PC-9 (cell line): ENCODE measurements around the gene UXS1. TPM values are rescaled to one million over a fixed set of nuclear protein-coding genes. Genes with fewer than 3 reads are reported as not detected.

Experiments used
- BruUV-seq: library from RNA; stranded (reverse); fragments of 400-500 nt; replicated peaks from 2 replicates; lab custom pipeline; 2021; lab: Mats Ljungman, UMichigan
- CTCF ChIA-PET: fragments of 300-600 bp; sonication (Branson Sonifier 250); formaldehyde crosslinking; loops from one replicate; lab custom pipeline; 2022; ENCODE audit warnings: antibody characterized with exemption; lab: Charles Lee
- POLR2A ChIA-PET: fragments of 300-600 bp; sonication (Branson Sonifier 250); formaldehyde crosslinking; loops from one replicate; lab custom pipeline; 2022; ENCODE audit warnings: antibody characterized with exemption; ENCODE audit not compliant: unreplicated experiment; lab: Charles Lee
- DNase-seq, 2 experiments: peaks; one replicate each; pipeline versions ENCODE4 v3.0.0 to v3.0.0-alpha.2; 2015 to 2022; ENCODE audit warnings: mixed read lengths in 1 of 2
- H2AFZ ChIP-seq: fragments of 200-600 bp; sonication (generic); 2 replicates; pipeline ENCODE4 v1.8.1; 2017; ENCODE audit warnings: antibody characterized with exemption
- H3F3A ChIP-seq: fragments of 200-600 bp; sonication (generic); 2 replicates; pipeline ENCODE4 v1.8.1; 2017; ENCODE audit warnings: antibody characterized with exemption, mild to moderate bottlenecking, low read depth; ENCODE audit not compliant: insufficient read depth
- H3K27ac ChIP-seq: fragments of 200-600 bp; sonication (generic); 2 replicates; pipeline ENCODE4 v1.6.1; 2016; ENCODE audit warnings: mixed run types
- H3K27me3 ChIP-seq: fragments of 200-600 bp; sonication (generic); 2 replicates; pipeline ENCODE4 v1.6.1; 2016; ENCODE audit warnings: low read depth, mixed run types; ENCODE audit not compliant: insufficient read depth
- H3K36me3 ChIP-seq: fragments of 200-600 bp; sonication (generic); 2 replicates; pipeline ENCODE4 v1.6.1; 2016; ENCODE audit warnings: low read depth, mixed run types
- H3K4me1 ChIP-seq: fragments of 200-600 bp; sonication (generic); replicated peaks from 2 replicates; pipeline ENCODE4 v1.6.1; 2016; ENCODE audit warnings: mixed run types; ENCODE audit not compliant: insufficient read depth
- H3K4me2 ChIP-seq: fragments of 200-600 bp; sonication (generic); 2 replicates; pipeline ENCODE4 v1.6.1; 2017; ENCODE audit warnings: mixed run types
- H3K4me3 ChIP-seq: fragments of 200-600 bp; sonication (generic); 2 replicates; pipeline ENCODE4 v1.6.1; 2016; ENCODE audit warnings: mixed run types
- H3K79me2 ChIP-seq: fragments of 200-600 bp; sonication (generic); 2 replicates; pipeline ENCODE4 v1.6.1; 2017; ENCODE audit warnings: low read depth, mixed run types
- H3K9me2 ChIP-seq: fragments of 200-600 bp; sonication (generic); 2 replicates; pipeline ENCODE4 v1.8.1; 2017; ENCODE audit warnings: mild to moderate bottlenecking; ENCODE audit not compliant: insufficient read depth
- H3K9me3 ChIP-seq: fragments of 200-600 bp; sonication (generic); 2 replicates; pipeline ENCODE4 v1.8.1; 2016; ENCODE audit warnings: low read depth; ENCODE audit not compliant: insufficient read depth
- H4K20me1 ChIP-seq: fragments of 200-600 bp; sonication (generic); 2 replicates; pipeline ENCODE4 v1.8.1; 2017; ENCODE audit not compliant: insufficient read depth
- EZH2 ChIP-seq: fragments of 200-600 bp; sonication (generic); IDR thresholded peaks from 2 replicates; pipeline ENCODE4 v1.8.0; 2017; ENCODE audit warnings: antibody characterized with exemption, low read depth
- intact Hi-C: fragments of 100-400 bp; cut with micrococcal nuclease; formaldehyde crosslinking; loops from one replicate; pipeline ENCODE4 v1.10.0; 2022; ENCODE audit not compliant: unreplicated experiment
- total RNA-seq: library from RNA; stranded (reverse); gene quantifications from 2 replicates; pipeline ENCODE4 v1.2.3, GENCODE V29; 2021
- TF ChIP-seq, protein P1 (sequence below): fragments of 200-600 bp; sonication (generic); conservative IDR thresholded peaks from 2 replicates; pipeline ENCODE4 v1.6.1; 2017; ENCODE audit warnings: mixed run types, antibody characterized with exemption, mild to moderate bottlenecking, moderate library complexity

Gene UXS1
- total RNA-seq, 1 experiment from 2014 or later = 65.6 TPM

DNA sequence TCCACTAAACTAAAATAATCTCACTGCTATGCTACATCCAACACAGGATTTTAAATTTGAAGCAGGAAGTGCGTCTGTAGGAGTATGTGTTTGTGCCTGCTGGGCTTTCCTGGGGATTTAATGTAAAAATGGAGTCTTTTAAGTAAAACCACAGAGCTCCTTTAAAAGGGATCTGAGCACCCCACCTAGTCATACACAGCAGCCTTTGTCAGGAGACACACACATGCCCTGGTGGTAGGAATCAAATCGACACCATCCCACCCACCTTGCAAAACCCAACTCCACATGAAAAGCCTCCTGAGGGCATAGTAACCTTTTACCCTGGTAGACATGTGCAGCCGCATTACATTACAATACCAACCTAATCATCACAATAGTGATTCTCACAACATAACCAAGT lies 29.1 kb downstream of the UXS1 start:
- no TSS peak for BruUV-seq
- H3K36me3 ChIP-seq = 0 out of 2 replicates have a peak, but pooled peaks cover 7% of the 10 kb centered on the region
- ChIA-PET POLR2A (no interaction called here), CTCF (no interaction called here)
- H3K4me2 ChIP-seq = no peak overlapping the region
- no peak overlapping the region for H3K4me3 ChIP-seq
- DNase-seq = no peak
- H3F3A ChIP-seq = peaks cover 31% of the 10 kb centered on the region
- no peaks in the 10 kb centered on the region for H3K9me2 ChIP-seq
- no peak overlapping the region for H3K27ac ChIP-seq
- H3K9me3 ChIP-seq = no peaks in the 10 kb centered on the region
- H3K4me1 ChIP-seq = peaks cover 49% of the 10 kb centered on the region
- H3K27me3 ChIP-seq = no peaks in the 10 kb centered on the region
- intact Hi-C loops = no loop called here
- no peak overlapping the region for H2AFZ ChIP-seq
- no peak for TF ChIP-seq EZH2
- TF ChIP-seq, protein P1, sequence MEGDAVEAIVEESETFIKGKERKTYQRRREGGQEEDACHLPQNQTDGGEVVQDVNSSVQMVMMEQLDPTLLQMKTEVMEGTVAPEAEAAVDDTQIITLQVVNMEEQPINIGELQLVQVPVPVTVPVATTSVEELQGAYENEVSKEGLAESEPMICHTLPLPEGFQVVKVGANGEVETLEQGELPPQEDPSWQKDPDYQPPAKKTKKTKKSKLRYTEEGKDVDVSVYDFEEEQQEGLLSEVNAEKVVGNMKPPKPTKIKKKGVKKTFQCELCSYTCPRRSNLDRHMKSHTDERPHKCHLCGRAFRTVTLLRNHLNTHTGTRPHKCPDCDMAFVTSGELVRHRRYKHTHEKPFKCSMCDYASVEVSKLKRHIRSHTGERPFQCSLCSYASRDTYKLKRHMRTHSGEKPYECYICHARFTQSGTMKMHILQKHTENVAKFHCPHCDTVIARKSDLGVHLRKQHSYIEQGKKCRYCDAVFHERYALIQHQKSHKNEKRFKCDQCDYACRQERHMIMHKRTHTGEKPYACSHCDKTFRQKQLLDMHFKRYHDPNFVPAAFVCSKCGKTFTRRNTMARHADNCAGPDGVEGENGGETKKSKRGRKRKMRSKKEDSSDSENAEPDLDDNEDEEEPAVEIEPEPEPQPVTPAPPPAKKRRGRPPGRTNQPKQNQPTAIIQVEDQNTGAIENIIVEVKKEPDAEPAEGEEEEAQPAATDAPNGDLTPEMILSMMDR = no peak
- peaks cover 51% of the 10 kb centered on the region; the same call in 1 of the 2 replicates for H3K79me2 ChIP-seq
- no peaks in the 10 kb centered on the region for H4K20me1 ChIP-seq

DNA sequence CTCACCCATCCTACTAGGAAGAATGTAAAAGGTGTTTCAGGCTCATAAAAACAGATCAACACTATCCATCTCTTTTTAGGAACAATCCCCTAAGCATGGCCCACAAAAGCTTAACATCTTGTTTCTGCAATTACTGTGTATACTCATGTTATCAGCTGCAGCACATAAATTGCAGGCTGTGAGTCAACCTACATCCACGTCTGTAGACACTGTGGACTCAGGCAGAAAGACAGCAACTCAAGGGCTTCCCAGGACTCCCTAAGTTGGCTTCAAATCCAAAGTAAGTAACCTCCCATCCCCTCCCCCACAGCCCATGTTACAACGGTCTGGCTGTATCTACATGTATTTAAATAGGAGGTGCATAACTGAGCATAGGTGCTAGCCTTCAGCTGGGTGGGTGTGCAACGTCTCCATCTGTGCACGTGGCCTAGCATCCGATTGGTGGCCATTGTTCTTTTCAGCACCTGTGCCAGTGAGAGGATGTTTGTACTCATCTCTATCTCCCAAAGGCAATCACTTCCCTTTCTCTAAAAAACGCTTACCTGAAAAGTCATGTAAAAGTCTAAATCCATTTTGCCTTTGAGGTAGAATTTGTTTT lies 30.1 kb downstream of the UXS1 start:
- intact Hi-C loops = no loop called here
- H3K4me2 ChIP-seq = peak overlapping the region; percentile 77
- ChIA-PET POLR2A (no interaction called here), CTCF (no interaction called here)
- no peaks in the 10 kb centered on the region for H3K9me2 ChIP-seq
- no peaks in the 10 kb centered on the region for H3K9me3 ChIP-seq
- TF ChIP-seq EZH2 = no peak
- TF ChIP-seq, protein P1 = no peak
- peaks cover 45% of the 10 kb centered on the region; the same call in 1 of the 2 replicates for H3K79me2 ChIP-seq
- no peaks in the 10 kb centered on the region for H3K27me3 ChIP-seq
- peaks cover 31% of the 10 kb centered on the region for H3F3A ChIP-seq
- no peak overlapping the region for H2AFZ ChIP-seq
- H3K4me1 ChIP-seq = peaks cover 49% of the 10 kb centered on the region
- peak overlapping the region; percentile 87 for H3K27ac ChIP-seq
- DNase-seq = no peak
- H3K4me3 ChIP-seq = peak overlapping the region; percentile 22; the same call in 1 of the 2 replicates
- no peaks in the 10 kb centered on the region for H4K20me1 ChIP-seq
- H3K36me3 ChIP-seq = 0 out of 2 replicates have a peak, but pooled peaks cover 10% of the 10 kb centered on the region
- no TSS peak for BruUV-seq

DNA sequence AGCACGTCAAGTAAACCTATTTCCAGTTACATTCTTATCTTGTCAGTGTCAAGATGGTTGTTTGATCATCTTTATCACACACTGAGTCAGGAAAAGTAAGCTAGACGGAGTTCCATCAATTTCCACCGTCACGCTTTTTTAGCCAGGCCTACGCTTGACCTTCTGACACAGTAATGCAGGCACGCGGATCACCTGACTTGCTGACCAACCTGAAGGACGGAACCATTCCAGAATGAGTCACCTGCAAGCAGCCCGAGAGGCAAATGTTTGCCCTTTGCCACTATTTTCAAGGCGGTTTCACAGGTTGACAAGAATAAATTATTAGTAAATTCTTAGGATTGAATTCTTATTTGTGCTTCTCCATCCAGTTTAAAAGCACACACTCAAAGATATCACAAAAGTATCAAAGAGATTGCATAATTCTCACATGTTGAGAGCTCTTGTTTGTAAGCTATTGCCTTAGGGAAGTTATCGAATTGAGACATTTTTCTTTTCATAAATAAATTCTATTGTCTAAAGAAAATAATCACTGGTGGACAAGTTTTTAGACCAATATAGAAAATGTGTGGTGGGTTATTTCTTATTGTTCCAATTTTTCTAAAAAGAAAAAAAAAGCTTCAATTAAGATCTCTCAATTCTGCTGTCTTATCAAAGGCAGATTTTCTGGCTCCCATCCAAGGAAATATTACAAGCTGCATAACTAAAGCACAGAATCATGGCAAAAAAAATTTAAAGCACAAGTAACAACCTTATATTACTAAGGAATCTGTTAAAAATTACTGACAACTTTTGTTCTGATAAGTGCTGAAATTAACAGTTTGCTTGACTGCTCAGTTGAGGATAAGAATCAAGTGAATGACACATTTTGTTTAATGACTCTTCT lies 31.9 kb downstream of the UXS1 start:
- no peaks in the 10 kb centered on the region for H3K9me3 ChIP-seq
- BruUV-seq = no TSS peak
- peak overlapping the region; percentile 77 for H3K4me2 ChIP-seq
- H3K9me2 ChIP-seq = no peaks in the 10 kb centered on the region
- ChIA-PET CTCF (no interaction called here), POLR2A (interaction anchor here (0.6 to 0.8 kb wide), 2 partner anchors 36 to 47 kb away, joined by 5 to 8 read pairs; no protein-coding TSS in a partner anchor)
- peak; percentile 80 to 97 for DNase-seq
- TF ChIP-seq EZH2 = no peak
- TF ChIP-seq, protein P1 = no peak
- H4K20me1 ChIP-seq = no peaks in the 10 kb centered on the region
- H3K27me3 ChIP-seq = no peaks in the 10 kb centered on the region
- H3K27ac ChIP-seq = peak overlapping the region; percentile 87
- peak overlapping the region; percentile 42 for H3K4me3 ChIP-seq
- peaks cover 31% of the 10 kb centered on the region for H3F3A ChIP-seq
- peaks cover 17% of the 10 kb centered on the region for H3K36me3 ChIP-seq
- H3K4me1 ChIP-seq = peaks cover 49% of the 10 kb centered on the region
- no peak overlapping the region; the same call in 1 of the 2 replicates for H2AFZ ChIP-seq
- intact Hi-C loops = loop anchor here (1.0 kb wide), 2 partner anchors 31 to 48 kb away; no protein-coding TSS in a partner anchor
- peaks cover 37% of the 10 kb centered on the region; the same call in 1 of the 2 replicates for H3K79me2 ChIP-seq
